Testis (tissue), 2 donors: ENCODE results near the gene TMPRSS11A.

ENCODE experiments used
- CTCF ChIP-seq, 3 experiments: fragments of 450-650 bp in 2 of 3; fragments of 200-600 bp in 1 of 3; sonication (generic) in 1 of 3; IDR thresholded peaks; one replicate each; pipeline ENCODE4 v1.5.1; 2016 to 2019; ENCODE audit warnings: antibody characterized with exemption in 3 of 3, mild to moderate bottlenecking in 2 of 3, moderate library complexity in 1 of 3
- POLR2A ChIP-seq: fragments of 450-650 bp; IDR thresholded peaks from one replicate; pipeline ENCODE4 v1.6.1; 2017; ENCODE audit warnings: antibody characterized with exemption, mild to moderate bottlenecking, moderate library complexity

GRCh38 chr4:67996127-67996526, 32.8 kb upstream of the TMPRSS11A start:
- TF ChIP-seq CTCF (IDR thresholded peaks at IDR 0.05) (no peak), POLR2A (no peak)
